OCI-LY1 (cell line): ENCODE results near the gene MC1R.

Source experiments
- EZH2 ChIP-seq: fragments of 200-600 bp; sonication (generic), shearing (Covaris generic); IDR thresholded peaks from 2 replicates; pipeline ENCODE4 v1.8.0; 2017; ENCODE audit warnings: borderline replicate concordance, mixed run types, mild to moderate bottlenecking, antibody characterized with exemption, low read length, moderate library complexity, mixed read lengths
- TF ChIP-seq, protein P1 (sequence below): fragments of 200-600 bp; sonication (generic), shearing (Covaris generic); IDR thresholded peaks from 2 replicates; pipeline ENCODE4 v1.5.1; 2017; ENCODE audit warnings: mild to moderate bottlenecking, antibody characterized with exemption, low read length, moderate library complexity, mixed read lengths

DNA sequence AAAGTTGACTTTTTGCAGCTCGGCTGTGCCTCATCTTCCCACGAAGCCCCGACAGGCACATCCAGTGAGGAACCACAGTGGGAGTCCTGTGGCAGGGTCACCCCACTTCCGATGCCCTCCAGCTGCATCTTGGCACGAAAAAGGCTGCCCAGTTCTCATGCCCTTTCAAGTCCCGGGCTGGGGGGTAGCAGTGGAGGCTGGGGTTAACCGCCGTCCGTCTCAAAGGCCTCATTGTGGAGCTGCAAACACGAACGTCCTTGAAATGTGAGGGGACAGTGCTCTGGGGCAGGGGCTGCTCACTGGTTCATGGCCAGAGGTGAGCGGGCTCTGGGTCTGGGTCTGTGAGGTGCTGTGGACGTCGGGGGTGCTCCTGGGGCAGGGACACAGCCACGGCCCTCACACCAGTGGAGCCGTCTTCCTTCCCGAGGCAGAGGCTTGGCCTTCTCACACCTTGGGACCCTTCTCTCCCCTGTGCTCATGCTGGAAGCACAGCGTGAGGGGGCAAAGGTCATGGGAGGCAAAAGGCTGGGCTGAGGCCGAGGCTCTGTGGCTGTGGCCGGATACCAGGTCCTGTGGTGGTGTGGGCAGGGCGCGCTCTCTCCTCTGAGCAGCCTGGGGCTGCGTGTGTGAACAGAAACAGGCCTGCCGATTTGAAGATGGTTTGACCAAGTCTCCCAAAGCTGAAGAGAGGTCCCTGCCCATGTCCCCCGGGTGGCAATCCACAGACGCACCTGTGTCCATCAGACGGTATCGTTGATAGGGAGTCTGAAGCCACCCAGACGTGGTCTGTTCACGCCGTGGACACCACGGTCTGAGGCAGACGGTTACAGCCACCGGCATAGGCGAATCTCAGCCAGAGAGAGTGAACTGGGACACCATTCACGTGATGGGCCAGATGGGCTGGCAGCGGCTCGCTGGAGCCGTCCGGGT, 3.1 kb upstream of the MC1R start:
- TF ChIP-seq, protein P1, sequence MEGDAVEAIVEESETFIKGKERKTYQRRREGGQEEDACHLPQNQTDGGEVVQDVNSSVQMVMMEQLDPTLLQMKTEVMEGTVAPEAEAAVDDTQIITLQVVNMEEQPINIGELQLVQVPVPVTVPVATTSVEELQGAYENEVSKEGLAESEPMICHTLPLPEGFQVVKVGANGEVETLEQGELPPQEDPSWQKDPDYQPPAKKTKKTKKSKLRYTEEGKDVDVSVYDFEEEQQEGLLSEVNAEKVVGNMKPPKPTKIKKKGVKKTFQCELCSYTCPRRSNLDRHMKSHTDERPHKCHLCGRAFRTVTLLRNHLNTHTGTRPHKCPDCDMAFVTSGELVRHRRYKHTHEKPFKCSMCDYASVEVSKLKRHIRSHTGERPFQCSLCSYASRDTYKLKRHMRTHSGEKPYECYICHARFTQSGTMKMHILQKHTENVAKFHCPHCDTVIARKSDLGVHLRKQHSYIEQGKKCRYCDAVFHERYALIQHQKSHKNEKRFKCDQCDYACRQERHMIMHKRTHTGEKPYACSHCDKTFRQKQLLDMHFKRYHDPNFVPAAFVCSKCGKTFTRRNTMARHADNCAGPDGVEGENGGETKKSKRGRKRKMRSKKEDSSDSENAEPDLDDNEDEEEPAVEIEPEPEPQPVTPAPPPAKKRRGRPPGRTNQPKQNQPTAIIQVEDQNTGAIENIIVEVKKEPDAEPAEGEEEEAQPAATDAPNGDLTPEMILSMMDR: no peak
- no peak for TF ChIP-seq EZH2
